DND-41 (cell line): ENCODE results near the gene IRAG1.

Experiments used
- ATAC-seq: fragments of 200-7000 bp; cut with Tn5 transposase; 3 replicates; pipeline ENCODE4 v1.9.1; 2021; ENCODE audit warnings: low read depth; ENCODE audit not compliant: insufficient read depth
- DNase-seq: peaks from one replicate; pipeline ENCODE4 v3.0.0-alpha.2; 2020
- H2AFZ ChIP-seq: 2 replicates; pipeline ENCODE4 v1.6.0; 2012; ENCODE audit warnings: low read depth, low read length
- H3K27ac ChIP-seq: 2 replicates; pipeline ENCODE4 v1.5.1; 2012; ENCODE audit warnings: low read length, inconsistent platforms
- H3K27me3 ChIP-seq: fragments of 200-600 bp; sonication (generic); 2 replicates; pipeline ENCODE4 v1.6.0; 2012; ENCODE audit warnings: low read length, mild to moderate bottlenecking, inconsistent platforms; ENCODE audit not compliant: insufficient read depth, poor library complexity
- H3K36me3 ChIP-seq: 2 replicates; pipeline ENCODE4 v1.5.1; 2012; ENCODE audit warnings: low read length, inconsistent platforms; ENCODE audit not compliant: insufficient read depth
- H3K4me1 ChIP-seq: 2 replicates; pipeline ENCODE4 v1.5.1; 2012; ENCODE audit warnings: mild to moderate bottlenecking, low read length; ENCODE audit not compliant: insufficient read depth
- H3K4me2 ChIP-seq: 2 replicates; pipeline ENCODE4 v1.6.0; 2012; ENCODE audit warnings: mild to moderate bottlenecking, moderate library complexity, low read length, inconsistent platforms; ENCODE audit not compliant: insufficient read depth
- H3K4me3 ChIP-seq, 2 experiments: fragments of 200-600 bp in 1 of 2; shearing (Covaris generic) in 1 of 2; 2 replicates each; pipeline ENCODE4 v1.5.1; 2012 to 2016; ENCODE audit warnings: inconsistent platforms in 2 of 2, low read length in 2 of 2, mild to moderate bottlenecking in 2 of 2, low read depth in 1 of 2, moderate library complexity in 1 of 2
- H3K79me2 ChIP-seq: 2 replicates; pipeline ENCODE4 v1.6.0; 2012; ENCODE audit warnings: low read length, inconsistent platforms; ENCODE audit not compliant: insufficient read depth
- H3K9ac ChIP-seq: 2 replicates; pipeline ENCODE4 v1.6.0; 2012; ENCODE audit warnings: low read depth, mild to moderate bottlenecking, inconsistent platforms, low read length, moderate library complexity
- H3K9me3 ChIP-seq: 2 replicates; pipeline ENCODE4 v1.5.1; 2012; ENCODE audit warnings: low read length, moderate library complexity, mild to moderate bottlenecking, inconsistent platforms; ENCODE audit not compliant: insufficient read depth, severe bottlenecking
- H4K20me1 ChIP-seq: 2 replicates; pipeline ENCODE4 v1.6.0; 2012; ENCODE audit warnings: low read length; ENCODE audit not compliant: insufficient read depth
- CTCF ChIP-seq: IDR thresholded peaks from 2 replicates; pipeline ENCODE4 v1.5.1; 2012; ENCODE audit warnings: borderline replicate concordance, low read length, moderate library complexity, mild to moderate bottlenecking; ENCODE audit not compliant: poor library complexity, severe bottlenecking; ENCODE audit errors: extremely low read depth
- EZH2 ChIP-seq: IDR thresholded peaks from 3 replicates; pipeline ENCODE4 v1.6.1; 2012; ENCODE audit warnings: borderline replicate concordance, low read depth, mild to moderate bottlenecking, moderate library complexity, low read length, inconsistent platforms; ENCODE audit not compliant: severe bottlenecking

Gene IRAG1

GRCh38 chr11:10727146-10727851, 33.7 kb upstream of the IRAG1 start:
- Histone ChIP-seq H3K27me3 (peaks cover 9% of the 10 kb centered on the region), H3K4me2 (no peak overlapping the region), H3K4me3 (no peak overlapping the region), H3K79me2 (no peaks in the 10 kb centered on the region), H2AFZ (no peak overlapping the region), H3K27ac (no peak overlapping the region), H3K9me3 (no peaks in the 10 kb centered on the region), H3K36me3 (no peaks in the 10 kb centered on the region), H4K20me1 (no peaks in the 10 kb centered on the region), H3K4me1 (no peaks in the 10 kb centered on the region), H3K9ac (no peak overlapping the region)
- no peak for ATAC-seq
- TF ChIP-seq EZH2 (no peak), CTCF (no peak)
- no peak for DNase-seq

- Histone ChIP-seq H3K36me3 (no peaks in the 10 kb centered on the region), H3K27ac (no peak overlapping the region), H3K9ac (no peak overlapping the region), H3K27me3 (peaks cover 9% of the 10 kb centered on the region), H3K79me2 (no peaks in the 10 kb centered on the region), H3K4me1 (no peaks in the 10 kb centered on the region), H3K9me3 (no peaks in the 10 kb centered on the region), H2AFZ (no peak overlapping the region), H4K20me1 (no peaks in the 10 kb centered on the region), H3K4me2 (no peak overlapping the region), H3K4me3 (no peak overlapping the region)
- ATAC-seq, result no peak
- no peak for DNase-seq
- TF ChIP-seq EZH2, result no peak
- no peak for TF ChIP-seq CTCF
Measured at GRCh38 chr11:10725907-10726253, 32.3 kb upstream of the IRAG1 start.

- Histone ChIP-seq H3K36me3 (no peaks in the 10 kb centered on the region), H3K9ac (no peak overlapping the region), H3K27ac (no peak overlapping the region), H3K4me2 (no peak overlapping the region), H3K9me3 (no peaks in the 10 kb centered on the region), H2AFZ (no peak overlapping the region), H3K27me3 (peaks cover 9% of the 10 kb centered on the region), H4K20me1 (no peaks in the 10 kb centered on the region), H3K79me2 (no peaks in the 10 kb centered on the region), H3K4me3 (no peak overlapping the region), H3K4me1 (no peaks in the 10 kb centered on the region)
- TF ChIP-seq EZH2 (no peak), CTCF (no peak)
- ATAC-seq (peak; percentile 85), DNase-seq (peak; percentile 48)
Measured at GRCh38 chr11:10725114-10725906, 31.8 kb upstream of the IRAG1 start.

GRCh38 chr11:10722307-10722706, 28.8 kb upstream of the IRAG1 start:
- Histone ChIP-seq H3K79me2 (no peaks in the 10 kb centered on the region), H3K27ac (no peak overlapping the region), H3K9ac (no peak overlapping the region), H3K9me3 (no peaks in the 10 kb centered on the region), H3K27me3 (peaks cover 9% of the 10 kb centered on the region), H3K4me2 (no peak overlapping the region), H2AFZ (no peak overlapping the region), H4K20me1 (no peaks in the 10 kb centered on the region), H3K4me1 (no peaks in the 10 kb centered on the region), H3K36me3 (no peaks in the 10 kb centered on the region), H3K4me3 (no peak overlapping the region)
- ATAC-seq (peak; percentile 67), DNase-seq (peak; percentile 52)
- no peak for TF ChIP-seq CTCF
- no peak for TF ChIP-seq EZH2
